PC-3 (cell line): ENCODE measurements around the gene MBD3. TPM values are rescaled to one million over a fixed set of nuclear protein-coding genes. Genes with fewer than 3 reads are reported as not detected.

ENCODE experiments used
- ATAC-seq: fragments of 200-7000 bp; cut with Tn5 transposase; 2 replicates; pipeline ENCODE4 v1.9.1; 2020; ENCODE audit warnings: mild to moderate bottlenecking, moderate library complexity
- BruUV-seq: library from RNA; stranded (reverse); fragments of 400-500 nt; replicated peaks from 2 replicates; lab custom pipeline; 2021; lab: Mats Ljungman, UMichigan
- CTCF ChIA-PET: fragments of 300-600 bp; sonication (Branson Sonifier 250); formaldehyde crosslinking; loops from one replicate; lab custom pipeline; 2022; ENCODE audit warnings: antibody characterized with exemption; lab: Charles Lee
- POLR2A ChIA-PET: fragments of 300-600 bp; sonication (Branson Sonifier 250); formaldehyde crosslinking; loops from one replicate; lab custom pipeline; 2022; ENCODE audit warnings: antibody characterized with exemption; ENCODE audit not compliant: unreplicated experiment; lab: Charles Lee
- DNase-seq: peaks from one replicate; pipeline ENCODE4 v3.0.0-alpha.2; 2015
- H2AFZ ChIP-seq: fragments of 300-600 bp; sonication (generic); 2 replicates; pipeline ENCODE4 v1.6.0; 2016; ENCODE audit warnings: antibody characterized with exemption, low read length
- H3F3A ChIP-seq: fragments of 300-600 bp; sonication (generic); one replicate; pipeline ENCODE4 v1.6.0; 2017; ENCODE audit warnings: antibody characterized with exemption, low read length, control low read depth, mild to moderate bottlenecking; ENCODE audit not compliant: unreplicated experiment
- H3K27ac ChIP-seq: fragments of 300-600 bp; sonication (generic); 2 replicates; pipeline ENCODE4 v1.5.1; 2016; ENCODE audit warnings: mild to moderate bottlenecking, low read length
- H3K27me3 ChIP-seq: fragments of 300-600 bp; sonication (generic); 2 replicates; pipeline ENCODE4 v1.6.1; 2016; ENCODE audit warnings: low read length, mixed read lengths
- H3K36me3 ChIP-seq: fragments of 300-600 bp; sonication (generic); 2 replicates; pipeline ENCODE4 v1.6.1; 2016; ENCODE audit warnings: low read depth, mixed run types, low read length, mixed read lengths
- H3K4me1 ChIP-seq: fragments of 300-600 bp; sonication (generic); 2 replicates; pipeline ENCODE4 v1.5.1; 2016; ENCODE audit warnings: low read length; ENCODE audit not compliant: insufficient read depth
- H3K4me2 ChIP-seq: fragments of 300-600 bp; sonication (generic); 2 replicates; pipeline ENCODE4 v1.6.0; 2016; ENCODE audit warnings: low read length
- H3K4me3 ChIP-seq: fragments of 300-600 bp; sonication (generic); 2 replicates; pipeline ENCODE4 v1.5.1; 2016; ENCODE audit warnings: mild to moderate bottlenecking, low read length, mixed read lengths
- H3K79me2 ChIP-seq: fragments of 300-600 bp; sonication (generic); 2 replicates; pipeline ENCODE4 v1.6.1; 2017; ENCODE audit warnings: low read length, mixed read lengths
- H3K9ac ChIP-seq: fragments of 300-600 bp; sonication (generic); 2 replicates; pipeline ENCODE4 v1.6.0; 2016; ENCODE audit warnings: mild to moderate bottlenecking, low read length
- H3K9me2 ChIP-seq: fragments of 300-600 bp; sonication (generic); replicated peaks from 2 replicates; pipeline ENCODE4 v1.6.1; 2016; ENCODE audit warnings: mixed run types, low read length, mixed read lengths
- H3K9me3 ChIP-seq: fragments of 300-600 bp; sonication (generic); 2 replicates; pipeline ENCODE4 v1.6.1; 2016; ENCODE audit warnings: low read length, mixed read lengths
- H4K20me1 ChIP-seq: fragments of 300-600 bp; sonication (generic); 2 replicates; pipeline ENCODE4 v1.6.1; 2016; ENCODE audit warnings: low read length, mixed read lengths
- CTCF ChIP-seq: fragments of 300-600 bp; sonication (generic); conservative IDR thresholded peaks from 2 replicates; pipeline ENCODE4 v1.5.1; 2017; ENCODE audit warnings: antibody characterized with exemption, low read depth, mild to moderate bottlenecking, low read length
- EZH2 ChIP-seq: fragments of 300-600 bp; sonication (generic); IDR thresholded peaks from one replicate; pipeline ENCODE4 v1.6.1; 2017; ENCODE audit warnings: antibody characterized with exemption, mild to moderate bottlenecking, low read length; ENCODE audit not compliant: unreplicated experiment
- EZH2phosphoT487 ChIP-seq: fragments of 300-600 bp; sonication (generic); IDR thresholded peaks from 2 replicates; pipeline ENCODE4 v1.6.1; 2018; ENCODE audit warnings: mild to moderate bottlenecking, antibody characterized with exemption, low read length, borderline replicate concordance
- intact Hi-C: fragments of 100-400 bp; cut with micrococcal nuclease; formaldehyde crosslinking; loops from 2 replicates; pipeline ENCODE4 v1.9.0; 2023
- total RNA-seq: library from RNA; depleted of rRNA; stranded (reverse); fragments of >200 nt; gene quantifications from 2 replicates; pipeline ENCODE4 v1.2.3, GENCODE V29; 2014

The MBD3 gene
- total RNA-seq, 1 experiment from 2014 or later = 131 TPM

- H4K20me1 ChIP-seq = no peaks in the 10 kb centered on the region; the same call in 1 of the 2 replicates
Observed at GRCh38 chr19:1556390-1557070, 36.1 kb downstream of the MBD3 start.

DNA sequence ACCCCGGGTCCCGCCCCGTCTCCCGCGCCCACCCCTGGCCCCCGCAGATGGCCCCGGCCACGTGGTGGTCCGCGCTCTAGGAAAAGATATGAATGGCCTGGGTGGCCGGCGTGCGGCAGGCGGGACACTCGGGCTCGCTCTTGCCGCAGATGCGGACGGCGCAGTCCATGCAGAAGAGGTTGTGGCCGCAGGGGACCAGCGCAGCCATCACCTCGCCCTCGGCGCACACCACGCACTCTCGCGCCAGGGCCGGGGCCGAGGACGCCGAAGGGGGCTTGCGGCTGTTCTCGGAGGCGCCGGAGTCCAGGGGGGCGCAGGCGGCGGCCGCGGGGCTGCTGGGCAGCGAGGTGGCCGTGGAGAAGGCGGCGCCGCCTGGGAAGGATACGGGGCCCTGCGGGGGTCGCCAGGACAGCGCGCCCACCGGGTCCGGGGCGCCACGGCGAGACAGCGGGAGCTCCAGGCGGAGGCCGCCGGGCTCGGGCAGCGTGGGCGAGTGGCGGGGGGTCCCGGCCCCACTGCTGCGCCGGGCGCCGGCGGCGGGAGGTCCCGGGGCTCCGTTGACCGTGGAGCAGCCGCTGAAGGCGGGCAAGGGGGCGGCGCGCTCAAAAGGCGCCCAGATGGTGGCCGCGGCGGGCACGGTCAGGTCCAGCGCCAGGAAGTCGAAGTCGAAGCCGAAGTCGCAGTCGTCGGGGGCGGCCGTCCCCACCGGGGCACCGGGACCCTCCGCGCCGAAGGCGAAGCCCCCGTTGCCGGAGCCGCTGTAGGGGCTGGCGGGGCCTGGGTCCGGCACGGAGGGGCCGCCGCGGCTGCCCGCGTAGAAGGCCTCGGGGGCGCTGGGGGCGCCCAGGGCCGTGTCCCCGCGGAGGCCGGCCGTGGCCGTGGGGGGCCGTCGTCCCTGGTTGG lies 36.9 kb downstream of the MBD3 start:
- TF ChIP-seq EZH2 = no peak
- TF ChIP-seq CTCF = no peak
- no peak for TF ChIP-seq EZH2phosphoT487
- no TSS peak for BruUV-seq
- no peaks in the 10 kb centered on the region for H3K36me3 ChIP-seq
- no peaks in the 10 kb centered on the region for H3F3A ChIP-seq
- H4K20me1 ChIP-seq = no peaks in the 10 kb centered on the region; the same call in 1 of the 2 replicates
- no peak overlapping the region for H2AFZ ChIP-seq
- no peak overlapping the region for H3K4me3 ChIP-seq
- CTCF ChIA-PET = no interaction called here
- POLR2A ChIA-PET = no interaction called here
- no peak overlapping the region for H3K27ac ChIP-seq
- intact Hi-C loops = no loop called here
- H3K9me3 ChIP-seq = no peaks in the 10 kb centered on the region
- H3K9me2 ChIP-seq = no peaks in the 10 kb centered on the region
- no peaks in the 10 kb centered on the region for H3K79me2 ChIP-seq
- H3K4me2 ChIP-seq = no peak overlapping the region
- DNase-seq = no peak
- no peaks in the 10 kb centered on the region for H3K27me3 ChIP-seq
- ATAC-seq = no peak
- H3K9ac ChIP-seq = no peak overlapping the region
- H3K4me1 ChIP-seq = no peaks in the 10 kb centered on the region

More at GRCh38 chr19:1556390-1557070, 36.1 kb downstream of the MBD3 start:
- H3F3A ChIP-seq = no peaks in the 10 kb centered on the region
- H3K36me3 ChIP-seq = no peaks in the 10 kb centered on the region
- no peaks in the 10 kb centered on the region for H3K9me2 ChIP-seq
- TF ChIP-seq EZH2phosphoT487 = no peak
- TF ChIP-seq CTCF = no peak
- TF ChIP-seq EZH2 = no peak
- ChIA-PET CTCF (no interaction called here), POLR2A (no interaction called here)
- ATAC-seq (no peak), DNase-seq (no peak)
- no peak overlapping the region for H3K27ac ChIP-seq
- H3K4me3 ChIP-seq = no peak overlapping the region
- no peak overlapping the region for H3K4me2 ChIP-seq
- BruUV-seq = no TSS peak
- no peaks in the 10 kb centered on the region for H3K27me3 ChIP-seq
- H3K4me1 ChIP-seq = no peaks in the 10 kb centered on the region
- H3K9me3 ChIP-seq = no peaks in the 10 kb centered on the region
- H3K9ac ChIP-seq = no peak overlapping the region
- intact Hi-C loops = no loop called here
- no peaks in the 10 kb centered on the region for H3K79me2 ChIP-seq
- no peak overlapping the region for H2AFZ ChIP-seq
